NT2/D1 (cell line): ENCODE results near the gene NAA40.

Experiments
- YY1 ChIP-seq: IDR thresholded peaks from 2 replicates; pipeline ENCODE4 v1.6.1; 2011; ENCODE audit not compliant: insufficient read length, insufficient read depth
- ZNF274 ChIP-seq: IDR thresholded peaks from 2 replicates; pipeline ENCODE4 v1.6.1; 2011; ENCODE audit warnings: mild to moderate bottlenecking, low read depth, low read length

DNA sequence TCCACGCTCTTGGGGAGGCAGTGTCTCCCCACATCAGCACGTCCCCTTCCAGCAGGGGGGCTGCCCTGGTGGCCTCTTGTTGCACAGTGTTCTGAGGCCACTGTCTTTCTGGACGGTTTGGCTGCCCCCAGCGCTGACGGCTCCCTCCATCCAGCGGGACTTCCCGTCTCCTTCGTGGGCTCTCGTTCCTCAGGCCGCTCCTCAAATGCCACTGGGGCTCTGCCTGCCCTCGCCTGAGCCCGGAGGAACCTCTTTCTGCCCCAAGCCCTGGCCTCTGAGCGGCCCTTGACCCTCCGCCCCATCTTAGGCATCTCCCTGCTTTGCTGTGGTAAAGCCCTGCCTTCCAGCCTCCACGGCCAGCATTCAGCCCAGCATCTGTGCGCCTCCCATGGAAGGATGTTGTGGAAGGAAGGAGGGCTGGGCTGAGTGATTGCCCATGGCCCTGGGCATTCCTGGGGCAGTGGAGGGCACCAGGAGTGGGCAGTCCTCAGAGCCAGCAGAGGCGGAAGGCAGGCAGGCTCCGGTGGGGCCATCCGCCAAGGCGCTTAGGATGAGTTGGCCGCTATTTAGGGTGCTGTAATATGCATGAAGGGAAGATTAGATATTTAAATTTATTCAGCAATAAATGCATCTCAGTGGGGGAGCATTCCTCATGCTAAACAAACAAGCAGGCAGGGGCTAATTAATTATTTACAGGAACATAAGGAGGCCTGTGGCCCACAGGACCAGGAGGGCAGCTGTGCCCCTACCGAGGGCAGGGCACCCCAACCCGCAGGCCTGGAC lies 65.2 kb downstream of the NAA40 start:
- TF ChIP-seq YY1 (no peak), ZNF274 (no peak)
